GM12878 (cell line): ENCODE results near the gene OCA2. TPM values are rescaled to one million over a fixed set of nuclear protein-coding genes. Genes with fewer than 3 reads are reported as not detected.

Source experiments
- ATAC-seq: fragments of 200-7000 bp; cut with Tn5 transposase; 3 replicates; pipeline ENCODE4 v1.9.1; 2020; ENCODE audit warnings: mild to moderate bottlenecking, moderate library complexity
- BruUV-seq: library from RNA; stranded (reverse); fragments of 400-500 nt; replicated peaks from 2 replicates; lab custom pipeline; 2021; lab: Mats Ljungman, UMichigan
- CTCF ChIA-PET: fragments of 300-600 bp; sonication (Branson Sonifier 250); formaldehyde crosslinking; extraction: SDS; loops from one replicate; lab custom pipeline; 2021; ENCODE audit warnings: inconsistent platforms; lab: Yijun Ruan, JAX
- POLR2A ChIA-PET: fragments of 350-600 bp; formaldehyde crosslinking; extraction: SDS; loops from one replicate; lab custom pipeline; 2021; ENCODE audit warnings: inconsistent platforms; lab: Charles Lee
- RAD21 ChIA-PET: fragments of 300-600 bp; sonication (Branson Sonifier 250); formaldehyde crosslinking; loops from one replicate; lab custom pipeline; 2023; ENCODE audit warnings: antibody characterized with exemption; ENCODE audit not compliant: unreplicated experiment; lab: Charles Lee
- SMC1A ChIA-PET: fragments of 300-600 bp; sonication (Branson Sonifier 250); formaldehyde crosslinking; loops from one replicate; lab custom pipeline; 2023; ENCODE audit not compliant: unreplicated experiment, uncharacterized antibody; lab: Charles Lee
- DNase-seq: peaks from one replicate; pipeline ENCODE4 v3.0.0-alpha.2; 2011; ENCODE audit warnings: low read depth, low spot score
- FAIRE-seq: peaks from 3 replicates; lab custom pipeline; 2011; peaks lifted over from hg19 to GRCh38; lab: Jason Lieb, UNC
- H2AFZ ChIP-seq: 2 replicates; pipeline ENCODE4 v1.6.0; 2011; ENCODE audit warnings: low read depth, low read length, control low read depth; ENCODE audit not compliant: control insufficient read depth
- H3K27ac ChIP-seq: 2 replicates; pipeline ENCODE4 v1.5.1; 2011; ENCODE audit warnings: control low read depth; ENCODE audit not compliant: control insufficient read depth, insufficient read depth
- H3K27me3 ChIP-seq, 2 experiments: replicated peaks in 1 of 2; 2 replicates each; pipeline versions ENCODE4 v1.6.0 to v1.6.1; 2011; ENCODE audit warnings: low read length in 1 of 2; ENCODE audit not compliant: control insufficient read depth in 2 of 2, insufficient read depth in 2 of 2
- H3K36me3 ChIP-seq, 2 experiments: 2 replicates each; pipeline ENCODE4 v1.5.1; 2011; ENCODE audit warnings: low read length in 1 of 2; ENCODE audit not compliant: control insufficient read depth in 2 of 2, insufficient read depth in 2 of 2
- H3K4me1 ChIP-seq: 2 replicates; pipeline ENCODE4 v1.6.1; 2011; ENCODE audit warnings: mild to moderate bottlenecking, low read length, moderate library complexity, mixed read lengths; ENCODE audit not compliant: control insufficient read depth, insufficient read depth
- H3K4me2 ChIP-seq: 2 replicates; pipeline ENCODE4 v1.6.0; 2011; ENCODE audit warnings: control low read depth; ENCODE audit not compliant: control insufficient read depth, insufficient read depth
- H3K4me3 ChIP-seq: fragments of 200-600 bp; sonication (generic); 2 replicates; pipeline ENCODE4 v1.5.1; 2016
- H3K79me2 ChIP-seq: 2 replicates; pipeline ENCODE4 v1.6.0; 2011; ENCODE audit warnings: low read length; ENCODE audit not compliant: control insufficient read depth, insufficient read depth
- H3K9ac ChIP-seq: 2 replicates; pipeline ENCODE4 v1.8.0; 2011; ENCODE audit warnings: low read length, control low read depth, mixed read lengths; ENCODE audit not compliant: control insufficient read depth, insufficient read depth
- H3K9me3 ChIP-seq: replicated peaks from 3 replicates; pipeline ENCODE4 v1.5.1; 2011; ENCODE audit warnings: mild to moderate bottlenecking, low read length; ENCODE audit not compliant: control insufficient read depth, insufficient read depth
- H4K20me1 ChIP-seq: 2 replicates; pipeline ENCODE4 v1.6.0; 2011; ENCODE audit not compliant: control insufficient read depth, insufficient read depth
- ATF7 ChIP-seq: fragments of 450-650 bp; IDR thresholded peaks from 2 replicates; pipeline ENCODE4 v1.6.1; 2016; ENCODE audit warnings: low read depth, mild to moderate bottlenecking
- BHLHE40 ChIP-seq, 2 experiments: fragments of 450-650 bp in 1 of 2; IDR thresholded peaks; 2 replicates each; pipeline ENCODE4 v1.6.1; 2011 to 2017; ENCODE audit warnings: low read depth in 2 of 2, borderline replicate concordance in 1 of 2, improper control_type of control experiment in 1 of 2, low read length in 1 of 2, mild to moderate bottlenecking in 1 of 2
- CREB1 ChIP-seq: IDR thresholded peaks from 2 replicates; pipeline ENCODE4 v1.6.1; 2012; ENCODE audit warnings: low read depth, mild to moderate bottlenecking, inconsistent platforms
- IRF5 ChIP-seq: fragments of 450-650 bp; IDR thresholded peaks from 2 replicates; pipeline ENCODE4 v1.6.1; 2017; ENCODE audit warnings: borderline replicate concordance
- MEF2A ChIP-seq: IDR thresholded peaks from 2 replicates; pipeline ENCODE4 v1.6.1; 2011; ENCODE audit warnings: low read depth, mild to moderate bottlenecking, low read length, moderate library complexity; ENCODE audit not compliant: insufficient read depth
- NBN ChIP-seq: fragments of 450-650 bp; IDR thresholded peaks from 2 replicates; pipeline ENCODE4 v1.6.1; 2016
- POU2F2 ChIP-seq: IDR thresholded peaks from 3 replicates; pipeline ENCODE4 v1.6.1; 2011; ENCODE audit warnings: low read depth, mild to moderate bottlenecking, low read length, borderline replicate concordance
- SP1 ChIP-seq: IDR thresholded peaks from one replicate; pipeline ENCODE4 v1.6.1; 2011; ENCODE audit warnings: low read depth, low read length
- WGBS: methylation state at CpG from one replicate; pipeline ENCODE4 v1.1.6; 2016; ENCODE audit warnings: low lambda C conversion rate; ENCODE audit not compliant: insufficient replicate concordance, insufficient coverage; ENCODE audit errors: missing lambda C conversion rate; 5-methylcytosine and 5-hydroxymethylcytosine counted together
- in situ Hi-C: fragments of 300-500 bp; cut with MboI; formaldehyde crosslinking; loops from 9 replicates; pipeline ENCODE4 v1.14.3; 2018; ENCODE audit warnings: mixed read lengths
- intact Hi-C: fragments of 100-400 bp; cut with micrococcal nuclease; formaldehyde crosslinking; loops from one replicate; pipeline ENCODE4 v1.14.2; 2022; ENCODE audit not compliant: unreplicated experiment
- polyA plus RNA-seq, 11 experiments: library from polyadenylated mRNA; depleted of rRNA in 4 of 11; unstranded in 6 of 11; stranded (reverse) in 5 of 11; fragments of >200 nt; fragmentation: Nextera tagmentation in 4 of 11; fragmentation: Illumina TruSeq in 1 of 11; extraction: Ambion mirVana in 4 of 11; extraction: Trizol in 1 of 11; gene quantifications; 1 replicate in 1 of 11; 2 replicates in 10 of 11; pipeline versions ENCODE4 v1.2.1 to v1.2.3, GENCODE V29; 2011 to 2016; ENCODE audit warnings: inconsistent platforms in 2 of 11, missing spikeins in 2 of 11, low read depth in 1 of 11
- total RNA-seq, 4 experiments: library from RNA; depleted of rRNA in 3 of 4; stranded (reverse); fragments of >200 nt in 3 of 4; fragmentation: Illumina TruSeq in 1 of 4; extraction: Trizol in 1 of 4; gene quantifications; 2 replicates each; pipeline versions ENCODE4 v1.2.1 to v1.2.3, GENCODE V29; 2013 to 2021
- TF ChIP-seq, protein P1 (sequence below): IDR thresholded peaks from 2 replicates; pipeline ENCODE4 v1.6.1; 2011; ENCODE audit warnings: low read depth, mild to moderate bottlenecking, low read length, moderate library complexity, borderline replicate concordance; ENCODE audit errors: extremely low read depth
- TF ChIP-seq, protein P2 (sequence below): IDR thresholded peaks from 2 replicates; pipeline ENCODE4 v1.6.1; 2012; ENCODE audit warnings: low read depth, low read length, improper control_type of control experiment

Gene OCA2
- total and polyA plus RNA-seq, 10 of the 15 experiments (the other 5 are each of a cell fraction or from before 2014, with no cell fraction given): 0.04 to 1.8 TPM; not detected in 8

DNA sequence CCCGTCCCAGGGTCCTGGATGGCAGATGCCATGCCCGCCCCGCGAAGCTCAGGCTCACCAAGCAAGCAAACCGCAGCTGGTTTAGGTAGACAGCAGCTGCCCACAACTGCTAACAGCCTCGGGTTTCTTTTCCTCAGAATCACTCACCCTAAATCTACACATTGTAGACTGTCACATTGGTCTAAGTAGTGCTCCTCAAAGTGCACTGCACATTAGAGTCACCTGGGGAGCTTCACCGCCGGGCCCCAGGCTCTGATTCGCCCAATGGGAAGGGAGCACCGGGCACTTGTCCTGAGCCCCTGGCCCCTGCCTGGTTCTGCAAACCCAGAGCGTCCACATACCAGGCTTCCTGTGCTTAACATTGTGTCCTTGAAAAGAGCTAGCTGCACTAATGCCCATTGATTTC is 752 bp downstream of the OCA2 start:
- WGBS: 4% methylated on average over 11 of the region's 11 CpGs
- no peaks in the 10 kb centered on the region for H3K79me2 ChIP-seq
- no peaks in the 10 kb centered on the region for H4K20me1 ChIP-seq
- POLR2A ChIA-PET: no interaction called here
- no peaks in the 10 kb centered on the region for H3K9me3 ChIP-seq
- H3K9ac ChIP-seq: no peak overlapping the region
- FAIRE-seq (no peak), ATAC-seq (no peak), DNase-seq (no peak)
- in situ Hi-C loops (no loop called here), intact Hi-C loops (no loop called here)
- no peaks in the 10 kb centered on the region for H3K36me3 ChIP-seq
- no TSS peak for BruUV-seq
- peaks cover 19 to 20% of the 10 kb centered on the region in 2 experiments for H3K27me3 ChIP-seq
- CTCF ChIA-PET: no interaction called here
- H3K4me2 ChIP-seq: no peak overlapping the region
- no peak overlapping the region for H2AFZ ChIP-seq
- H3K4me1 ChIP-seq: peaks cover 6% of the 10 kb centered on the region
- RAD21 ChIA-PET: no interaction called here
- no peak for TF ChIP-seq BHLHE40 (IDR thresholded peaks at IDR 0.05; ENCODE audit: borderline replicate concordance in 1 of 2, low read depth in 2 of 2, low read length in 1 of 2)
- TF ChIP-seq MEF2A: no peak
- no peak for TF ChIP-seq NBN
- TF ChIP-seq, protein P1, sequence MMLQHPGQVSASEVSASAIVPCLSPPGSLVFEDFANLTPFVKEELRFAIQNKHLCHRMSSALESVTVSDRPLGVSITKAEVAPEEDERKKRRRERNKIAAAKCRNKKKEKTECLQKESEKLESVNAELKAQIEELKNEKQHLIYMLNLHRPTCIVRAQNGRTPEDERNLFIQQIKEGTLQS: no peak
- TF ChIP-seq IRF5: no peak
- no peak for TF ChIP-seq ATF7
- no peak for TF ChIP-seq SP1
- no peak for TF ChIP-seq POU2F2
- TF ChIP-seq, protein P2, sequence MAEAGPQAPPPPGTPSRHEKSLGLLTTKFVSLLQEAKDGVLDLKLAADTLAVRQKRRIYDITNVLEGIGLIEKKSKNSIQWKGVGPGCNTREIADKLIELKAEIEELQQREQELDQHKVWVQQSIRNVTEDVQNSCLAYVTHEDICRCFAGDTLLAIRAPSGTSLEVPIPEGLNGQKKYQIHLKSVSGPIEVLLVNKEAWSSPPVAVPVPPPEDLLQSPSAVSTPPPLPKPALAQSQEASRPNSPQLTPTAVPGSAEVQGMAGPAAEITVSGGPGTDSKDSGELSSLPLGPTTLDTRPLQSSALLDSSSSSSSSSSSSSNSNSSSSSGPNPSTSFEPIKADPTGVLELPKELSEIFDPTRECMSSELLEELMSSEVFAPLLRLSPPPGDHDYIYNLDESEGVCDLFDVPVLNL: no peak
- TF ChIP-seq CREB1: no peak
- TF ChIP-seq, all 136 proteins: peak for 0
- SMC1A ChIA-PET: no interaction called here
- Histone ChIP-seq H3K4me3 (no peak overlapping the region), H3K27ac (no peak overlapping the region)
